ENCODE data around the gene TMIGD3. TPM values are rescaled to one million over a fixed set of nuclear protein-coding genes. Genes with fewer than 3 reads are reported as not detected.

The TMIGD3 gene
- total RNA-seq, 2 experiments from 2014 or later = 0.25 TPM; not detected in 1

DNA sequence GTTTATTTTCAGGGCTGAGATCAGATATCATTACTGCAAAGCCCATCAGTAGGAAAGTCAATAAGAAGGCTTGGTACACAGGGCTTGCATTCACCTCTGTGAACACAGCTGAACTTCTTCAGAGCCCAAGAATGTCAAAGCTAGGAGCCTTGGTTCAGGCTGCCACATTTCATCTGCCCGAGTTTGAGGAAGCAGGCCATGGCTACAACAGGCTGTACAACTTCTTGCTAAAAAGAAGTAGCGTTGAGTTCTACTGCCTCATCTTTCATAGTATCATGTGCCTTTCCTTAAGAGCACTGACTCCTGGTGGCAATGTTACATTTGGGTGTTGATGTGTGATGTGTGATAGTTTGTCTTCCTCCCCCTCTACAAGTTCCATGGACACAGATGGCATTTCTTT is 19.6 kb downstream of the TMIGD3 start:
- ChIA-PET POLR2A (no interaction called here), CTCF (interaction anchor here (2.7 kb wide), 1 partner anchor 23 kb away, joined by 10 read pairs; no protein-coding TSS in a partner anchor)

DNA sequence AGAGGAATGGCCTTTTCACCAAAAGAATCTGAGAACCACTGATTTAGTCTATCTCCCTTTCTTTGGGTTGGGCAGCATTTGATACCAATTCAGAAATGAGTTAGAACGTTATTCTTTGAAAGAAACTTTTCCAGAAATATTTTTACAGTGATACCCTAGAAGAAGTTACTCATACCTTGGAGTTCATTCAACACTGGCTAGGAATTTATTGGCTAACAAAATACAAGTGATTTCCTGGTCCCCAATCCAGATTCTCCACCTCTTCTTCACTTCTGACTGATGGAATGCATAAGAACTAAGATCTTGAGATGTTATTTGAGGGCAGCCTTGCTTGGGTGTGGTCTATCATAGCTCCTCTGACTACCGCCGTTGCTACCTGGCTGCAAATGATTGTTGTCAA is 20.3 kb downstream of the TMIGD3 start:
- ChIA-PET CTCF (interaction anchor here (1.9 to 2.7 kb wide), 2 partner anchors 24 to 264 kb away, joined by 7 to 10 read pairs; no protein-coding TSS in a partner anchor), POLR2A (no interaction called here)

DNA sequence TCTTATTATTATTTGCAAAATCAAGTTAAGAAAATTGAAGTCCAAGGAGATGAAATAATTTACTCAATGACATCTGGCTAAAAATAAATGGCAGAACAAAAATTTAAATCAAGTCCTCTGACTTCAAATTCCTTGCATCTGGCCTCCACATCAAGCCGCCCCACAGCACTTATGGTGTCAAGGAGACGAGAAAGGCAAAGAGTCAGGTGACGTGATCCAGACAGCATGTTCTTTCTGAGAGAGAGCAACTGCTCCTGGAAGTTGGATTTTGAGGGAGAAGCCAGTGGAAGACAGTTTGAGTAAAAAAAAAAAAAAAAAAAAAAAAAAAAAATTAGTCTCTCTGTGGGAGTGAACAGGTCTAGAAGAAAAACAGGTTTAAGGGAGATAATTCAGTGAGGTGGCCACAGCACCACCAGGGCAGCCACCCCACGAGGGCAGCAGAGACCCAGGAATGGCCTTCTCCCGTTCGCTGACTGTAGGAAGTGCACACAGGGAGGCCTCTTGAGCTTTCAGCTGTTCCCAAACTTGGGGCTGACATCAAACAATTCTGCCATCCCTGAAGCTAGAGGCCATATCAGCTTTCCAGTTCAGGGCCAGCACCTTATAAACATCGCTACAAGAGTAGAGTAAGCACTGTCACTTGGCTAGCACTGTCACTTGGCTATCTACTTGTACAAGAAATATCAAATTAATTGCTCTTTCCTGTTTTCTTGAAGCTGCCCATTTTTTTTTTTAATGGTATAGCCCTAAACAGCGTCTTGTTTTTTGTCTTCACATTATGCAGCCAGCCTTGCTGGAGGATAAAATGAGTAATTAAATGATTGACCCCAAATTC is 21.8 kb downstream of the TMIGD3 start:
- ChIA-PET CTCF (interaction anchor here (0.6 to 2.7 kb wide), 8 partner anchors 14 to 266 kb away, joined by 3 to 10 read pairs (median 4); partner anchors contain the start of genes ADORA3, INKA2, RAP1A and TMIGD3), POLR2A (no interaction called here)

DNA sequence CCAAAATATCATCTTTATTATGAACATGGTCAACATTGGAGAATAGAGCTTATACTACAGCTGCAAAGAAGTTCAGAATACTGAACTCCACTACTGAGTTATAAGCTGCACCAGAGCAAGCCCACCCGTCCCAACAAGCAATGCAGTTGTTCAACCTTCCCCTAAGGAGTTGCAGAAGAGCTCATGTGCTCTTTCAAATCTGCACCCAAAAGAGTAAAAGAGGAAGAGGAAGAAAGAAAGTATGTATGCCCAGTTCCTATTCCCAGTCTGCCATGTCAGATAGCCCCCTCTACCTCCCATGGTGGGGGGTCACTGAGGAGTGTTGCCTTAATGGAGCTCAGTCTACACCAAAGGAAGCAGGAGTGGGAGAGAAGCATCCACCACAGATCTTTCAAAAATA is 22.8 kb downstream of the TMIGD3 start:
- POLR2A ChIA-PET = no interaction called here

DNA sequence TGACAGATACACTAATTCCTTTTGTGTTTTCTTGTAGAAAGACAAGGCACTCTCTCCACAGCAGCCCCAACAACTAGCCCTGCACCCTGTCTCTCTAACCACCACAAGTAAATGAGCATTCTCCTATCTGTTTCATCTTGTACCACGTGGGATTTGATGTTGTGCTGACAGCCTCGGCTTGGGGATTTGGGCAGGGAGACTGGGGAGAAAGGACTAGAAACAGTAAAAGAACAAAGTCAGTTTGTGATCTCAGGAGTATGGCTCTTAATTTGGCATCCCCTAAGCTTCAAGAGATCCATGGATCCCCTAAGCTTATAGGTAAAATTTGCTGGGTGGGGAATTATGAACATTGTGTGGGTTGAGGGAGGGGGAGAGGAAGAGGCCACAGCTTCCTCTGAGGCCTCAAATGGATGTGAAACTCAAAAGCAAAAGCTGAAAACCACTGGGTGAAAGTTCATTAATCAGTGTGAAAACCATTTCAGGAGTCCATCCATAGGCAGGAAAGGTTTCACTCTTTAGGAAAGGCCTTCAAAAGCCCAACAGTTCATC is 26.6 kb downstream of the TMIGD3 start:
- CTCF ChIA-PET = interaction anchor here (1.0 to 3.5 kb wide), 5 partner anchors 21 to 293 kb away, joined by 3 to 13 read pairs (median 3); no protein-coding TSS in a partner anchor
- POLR2A ChIA-PET = interaction anchor here (1.0 kb wide), 1 partner anchor 18 kb away, joined by 3 read pairs; no protein-coding TSS in a partner anchor

More for the DNA sequence above, 22.8 kb downstream of the TMIGD3 start:
- CTCF ChIA-PET = interaction anchor here (0.6 to 1.5 kb wide), 3 partner anchors 138 to 264 kb away, joined by 3 to 4 read pairs (median 3); partner anchors contain the start of gene RAP1A

DNA sequence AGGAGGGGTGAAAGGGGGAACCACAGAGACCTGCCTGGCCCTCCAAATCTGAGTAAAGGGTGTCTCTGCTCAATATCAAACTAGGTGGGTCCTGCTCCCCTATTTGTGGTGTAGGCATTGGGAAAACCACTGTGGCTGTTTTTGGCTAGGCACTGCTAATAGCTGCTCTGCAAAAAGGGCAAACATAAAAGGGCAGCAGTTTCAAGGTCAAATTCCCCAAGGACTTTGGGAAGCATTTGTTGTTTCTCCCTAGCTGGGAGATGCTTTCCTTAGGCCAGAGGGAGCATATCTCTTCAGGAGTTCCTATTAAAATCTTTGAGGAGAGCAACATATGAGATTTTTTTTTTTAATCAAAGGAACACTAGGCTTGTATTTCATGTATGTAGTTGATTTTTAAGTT is 27.2 kb downstream of the TMIGD3 start:
- POLR2A ChIA-PET = interaction anchor here (1.0 kb wide), 1 partner anchor 19 kb away, joined by 3 read pairs; no protein-coding TSS in a partner anchor

DNA sequence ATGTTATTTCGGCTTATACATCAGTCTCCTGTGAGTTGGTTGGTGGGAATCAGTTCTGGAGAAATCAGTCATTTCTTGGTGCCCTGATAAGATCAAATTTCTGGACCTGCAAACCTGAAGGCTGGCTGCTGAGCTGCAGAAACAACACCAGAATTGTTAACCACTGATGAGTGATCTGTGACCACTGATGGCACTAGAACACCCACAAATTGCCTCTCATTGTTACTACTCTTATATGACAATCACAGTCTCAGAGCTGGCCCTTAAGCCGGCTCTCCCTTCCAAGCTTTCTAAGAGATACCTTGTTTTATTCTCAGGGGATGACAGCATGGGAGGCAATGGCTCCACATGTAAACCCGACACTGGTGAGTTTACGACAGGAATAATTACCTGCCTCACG is 27.7 kb downstream of the TMIGD3 start:
- POLR2A ChIA-PET = interaction anchor here (1.0 kb wide), 1 partner anchor 20 kb away, joined by 3 read pairs; no protein-coding TSS in a partner anchor
- CTCF ChIA-PET = interaction anchor here (1.1 to 3.5 kb wide), 6 partner anchors 15 to 271 kb away, joined by 3 to 13 read pairs (median 3); no protein-coding TSS in a partner anchor

More for the DNA sequence above, 27.2 kb downstream of the TMIGD3 start:
- CTCF ChIA-PET = interaction anchor here (1.1 to 3.5 kb wide), 5 partner anchors 22 to 271 kb away, joined by 3 to 13 read pairs (median 3); no protein-coding TSS in a partner anchor

DNA sequence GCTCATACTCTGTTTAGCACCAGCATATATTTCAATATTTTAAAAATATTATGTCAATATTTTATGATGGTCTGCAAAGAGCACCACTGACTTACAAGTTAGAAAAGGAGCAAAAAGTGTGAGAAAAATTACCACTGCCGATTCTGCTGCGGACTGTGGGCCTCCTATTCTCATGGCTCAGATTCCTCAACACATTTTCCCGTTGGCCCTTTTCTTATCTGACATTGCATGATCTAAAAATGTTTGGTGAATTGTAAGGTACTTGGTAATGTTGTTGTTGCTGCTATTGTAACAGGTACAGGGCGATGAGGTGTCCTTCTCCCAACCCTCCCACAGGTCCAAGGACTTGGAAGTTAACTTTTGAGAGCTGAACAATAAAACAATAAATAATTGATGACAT is 28.9 kb downstream of the TMIGD3 start:
- ChIA-PET POLR2A (no interaction called here), CTCF (interaction anchor here (1.3 to 3.5 kb wide), 2 partner anchors 13 to 34 kb away, joined by 3 to 13 read pairs; no protein-coding TSS in a partner anchor)

DNA sequence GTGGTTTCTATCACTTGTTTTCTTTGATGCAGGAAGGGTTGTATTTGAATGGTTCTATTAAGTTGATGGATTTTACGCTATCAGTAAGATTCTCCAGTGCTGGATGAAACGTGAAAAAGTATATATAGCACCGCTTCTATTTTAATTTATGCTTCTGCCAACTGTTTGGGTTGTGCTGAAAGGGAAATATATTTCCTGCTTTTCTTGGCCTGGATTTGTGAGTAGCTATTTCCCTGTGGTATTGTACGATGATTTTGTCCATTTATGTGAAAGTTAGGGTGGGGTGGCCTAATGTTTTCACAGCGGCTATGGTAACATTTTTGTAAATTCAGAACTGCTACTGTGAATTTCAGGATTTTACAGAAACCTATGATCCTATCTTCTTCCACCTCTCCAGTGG is 29.3 kb downstream of the TMIGD3 start:
- CTCF ChIA-PET = interaction anchor here (3.5 kb wide), 1 partner anchor 34 kb away, joined by 13 read pairs; no protein-coding TSS in a partner anchor
- POLR2A ChIA-PET = no interaction called here

DNA sequence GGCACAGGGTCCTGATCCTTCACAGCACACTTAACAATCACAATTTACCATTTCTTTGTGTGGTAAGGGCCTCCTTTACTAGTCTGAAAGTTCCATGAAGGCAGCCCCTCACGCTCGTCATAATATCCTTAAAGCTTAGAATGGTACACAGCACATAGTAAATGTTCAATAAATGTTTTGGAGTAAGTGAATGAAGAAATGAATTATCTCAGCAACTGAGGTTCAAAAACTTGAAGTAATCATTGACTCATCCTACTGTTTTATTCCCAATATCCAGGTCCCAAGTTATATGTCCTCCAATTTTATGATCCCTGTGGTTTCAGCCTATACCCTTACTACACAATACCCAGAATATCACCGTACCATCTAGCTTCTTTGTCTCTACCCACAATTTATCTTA is 31.9 kb downstream of the TMIGD3 start:
- POLR2A ChIA-PET = interaction anchor here (0.6 kb wide), 1 partner anchor 80 kb away, joined by 5 read pairs; no protein-coding TSS in a partner anchor
- CTCF ChIA-PET = interaction anchor here (1.0 to 1.8 kb wide), 3 partner anchors 19 to 284 kb away, joined by 3 to 4 read pairs (median 4); no protein-coding TSS in a partner anchor

DNA sequence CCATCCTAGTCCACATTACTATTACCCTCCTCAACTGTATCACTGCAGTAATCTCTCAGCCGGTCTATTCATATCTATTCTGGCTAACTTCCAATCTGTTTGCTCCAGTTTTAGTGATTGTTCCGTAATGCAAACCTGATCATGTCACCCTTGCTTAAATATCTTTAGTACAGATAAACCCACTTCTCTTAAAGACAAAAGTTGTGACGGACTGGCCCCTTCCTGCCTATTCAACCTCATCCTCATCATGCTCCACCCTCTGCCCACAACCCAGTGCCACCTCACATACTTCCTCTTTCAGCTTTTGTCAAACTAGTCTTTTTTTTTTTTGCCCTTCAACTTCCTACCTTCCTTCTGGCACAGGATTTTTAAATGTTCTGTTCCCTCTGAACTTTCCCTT is 32.4 kb downstream of the TMIGD3 start:
- ChIA-PET POLR2A (interaction anchor here (0.6 kb wide), 1 partner anchor 80 kb away, joined by 5 read pairs; no protein-coding TSS in a partner anchor), CTCF (interaction anchor here (1.1 to 1.8 kb wide), 2 partner anchors 18 to 284 kb away, joined by 4 read pairs; no protein-coding TSS in a partner anchor)

DNA sequence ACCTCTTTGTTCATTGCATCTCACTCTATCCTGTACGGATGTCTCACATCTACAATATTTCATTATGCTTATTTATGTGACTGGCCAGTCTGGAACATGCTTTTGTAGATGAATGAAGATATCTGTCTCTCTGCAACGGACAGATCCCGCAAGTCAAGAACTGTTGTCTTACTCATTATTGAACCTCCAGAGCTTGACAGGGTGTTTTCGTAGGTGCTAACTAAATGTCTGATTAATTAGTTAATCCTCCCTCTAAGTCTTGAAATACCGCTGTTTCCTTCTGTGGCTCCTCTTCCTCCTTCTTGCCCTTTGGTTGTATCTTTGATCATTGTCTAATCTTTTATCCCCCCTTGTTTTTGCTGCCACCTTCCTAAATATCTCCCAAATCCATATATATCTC is 32.8 kb downstream of the TMIGD3 start:
- ChIA-PET POLR2A (no interaction called here), CTCF (interaction anchor here (1.1 to 1.8 kb wide), 2 partner anchors 18 to 284 kb away, joined by 4 read pairs; no protein-coding TSS in a partner anchor)

DNA sequence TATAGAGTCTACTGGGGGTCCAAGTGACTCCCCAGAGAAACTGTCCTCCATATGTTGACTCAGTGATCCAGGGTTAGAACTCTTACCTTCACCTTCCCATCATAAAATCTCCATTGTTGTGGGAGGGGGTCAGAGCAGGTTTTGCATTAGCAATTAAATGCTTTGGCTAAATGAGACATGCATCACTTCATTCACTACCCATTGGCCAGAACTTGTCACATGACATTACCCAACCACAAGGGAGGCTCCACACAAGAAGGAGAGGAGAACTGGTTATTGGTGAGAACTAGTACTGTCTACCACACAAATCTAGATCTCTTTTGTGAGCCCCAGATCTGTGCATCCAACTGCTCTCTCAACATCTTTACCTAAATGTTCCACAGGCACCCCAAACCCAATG is 33.9 kb downstream of the TMIGD3 start:
- CTCF ChIA-PET = interaction anchor here (0.6 to 0.7 kb wide), 2 partner anchors 99 to 444 kb away, joined by 3 to 4 read pairs; no protein-coding TSS in a partner anchor
- POLR2A ChIA-PET = no interaction called here

DNA sequence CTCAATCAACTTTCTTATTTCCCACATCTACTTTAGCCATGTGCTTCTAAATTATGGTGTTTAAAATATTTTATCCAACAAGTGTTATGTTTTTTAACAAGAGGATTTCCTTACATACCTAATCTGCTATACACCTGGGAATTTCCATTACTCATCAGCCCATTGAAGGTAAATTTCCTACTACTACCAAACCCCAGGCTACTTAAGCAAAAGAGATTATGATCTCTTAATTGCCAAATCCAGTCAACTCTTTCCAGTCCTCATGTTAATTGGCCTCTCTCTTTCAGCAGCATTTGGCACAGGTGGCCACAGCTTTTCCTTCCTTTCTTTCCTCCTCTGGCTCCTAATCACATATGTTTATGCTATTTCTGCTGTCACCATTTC is 34.7 kb downstream of the TMIGD3 start:
- CTCF ChIA-PET = no interaction called here
- POLR2A ChIA-PET = no interaction called here

DNA sequence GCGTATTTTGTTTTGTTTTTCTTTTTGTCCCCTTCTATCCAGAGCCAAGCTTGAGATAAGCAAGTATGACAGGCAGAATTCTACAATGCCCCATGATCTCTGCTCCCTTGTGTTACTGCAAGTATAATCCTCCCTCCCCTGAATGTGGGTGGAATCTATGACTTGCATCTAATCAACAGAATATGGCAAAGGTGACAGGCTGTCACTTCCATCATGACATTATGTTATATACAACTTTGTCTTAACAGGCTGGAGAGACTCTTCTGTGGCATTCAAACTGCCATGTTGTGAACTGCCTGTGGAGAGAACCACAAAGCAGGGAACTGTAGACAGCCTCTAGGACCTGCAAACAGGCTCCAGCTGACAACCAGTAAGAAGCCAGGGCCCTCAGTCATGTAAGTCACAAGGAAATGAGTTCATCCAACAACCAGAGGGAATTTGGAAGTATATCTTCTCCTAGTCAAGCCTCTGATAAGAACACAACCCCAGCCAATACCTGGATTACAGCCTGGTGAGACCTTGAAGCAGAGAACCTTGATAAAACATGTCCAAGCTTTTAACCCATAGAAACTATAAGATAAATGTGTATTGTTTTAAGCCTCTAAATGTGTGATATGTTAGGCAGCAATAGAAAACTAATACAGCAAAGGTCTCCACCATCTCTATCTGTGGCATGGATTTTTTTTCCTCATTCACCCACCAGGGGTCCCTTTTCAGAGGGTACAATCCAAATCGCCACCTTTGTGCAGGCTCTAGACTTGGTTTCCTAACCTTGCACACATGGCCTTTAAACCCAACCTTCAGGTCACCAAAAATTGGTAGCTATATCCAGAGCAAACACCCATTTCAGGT is 35.3 kb downstream of the TMIGD3 start:
- CTCF ChIA-PET = interaction anchor here (1.2 kb wide), 1 partner anchor 14 kb away, joined by 3 read pairs; no protein-coding TSS in a partner anchor

DNA sequence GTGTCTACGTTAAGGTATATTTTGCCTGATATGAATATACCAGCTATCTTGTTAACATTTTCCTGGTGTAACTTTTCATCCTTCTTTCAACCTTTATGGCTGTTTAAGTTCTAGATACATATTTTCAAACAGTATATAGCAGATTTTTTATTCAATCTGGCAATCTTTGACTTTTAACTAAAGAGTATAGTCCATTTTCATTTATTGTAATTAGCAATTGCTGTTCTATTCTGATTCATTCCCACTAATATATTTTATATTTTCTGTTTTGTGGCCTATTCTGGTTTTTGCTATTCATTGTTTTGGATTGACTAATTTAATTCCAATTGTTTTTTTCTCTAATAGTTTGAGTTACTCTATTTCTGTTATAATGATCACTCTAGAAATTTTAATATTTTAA is 37.0 kb downstream of the TMIGD3 start:
- ChIA-PET CTCF (no interaction called here), POLR2A (no interaction called here)

More for the DNA sequence above, 35.3 kb downstream of the TMIGD3 start:
- POLR2A ChIA-PET = no interaction called here

DNA sequence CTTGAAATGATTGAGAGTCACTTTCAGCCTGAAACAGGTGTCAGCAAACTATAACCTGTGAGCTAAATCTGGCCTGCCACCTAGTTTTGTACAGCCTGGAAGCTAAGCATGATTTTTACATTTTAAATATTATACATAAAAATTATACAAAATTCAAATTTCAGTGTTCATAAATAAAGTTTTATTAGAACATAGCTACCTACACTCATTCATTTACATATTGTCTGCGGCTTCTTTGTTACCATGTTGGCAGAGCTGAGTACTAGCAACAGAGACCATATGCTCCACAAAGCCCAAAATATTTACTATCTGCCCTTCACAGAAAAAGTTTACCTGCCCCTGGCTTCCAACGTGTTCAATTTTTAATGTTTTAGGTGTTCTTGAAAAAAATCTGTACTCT is 37.7 kb downstream of the TMIGD3 start:
- ChIA-PET CTCF (no interaction called here), POLR2A (no interaction called here)

DNA sequence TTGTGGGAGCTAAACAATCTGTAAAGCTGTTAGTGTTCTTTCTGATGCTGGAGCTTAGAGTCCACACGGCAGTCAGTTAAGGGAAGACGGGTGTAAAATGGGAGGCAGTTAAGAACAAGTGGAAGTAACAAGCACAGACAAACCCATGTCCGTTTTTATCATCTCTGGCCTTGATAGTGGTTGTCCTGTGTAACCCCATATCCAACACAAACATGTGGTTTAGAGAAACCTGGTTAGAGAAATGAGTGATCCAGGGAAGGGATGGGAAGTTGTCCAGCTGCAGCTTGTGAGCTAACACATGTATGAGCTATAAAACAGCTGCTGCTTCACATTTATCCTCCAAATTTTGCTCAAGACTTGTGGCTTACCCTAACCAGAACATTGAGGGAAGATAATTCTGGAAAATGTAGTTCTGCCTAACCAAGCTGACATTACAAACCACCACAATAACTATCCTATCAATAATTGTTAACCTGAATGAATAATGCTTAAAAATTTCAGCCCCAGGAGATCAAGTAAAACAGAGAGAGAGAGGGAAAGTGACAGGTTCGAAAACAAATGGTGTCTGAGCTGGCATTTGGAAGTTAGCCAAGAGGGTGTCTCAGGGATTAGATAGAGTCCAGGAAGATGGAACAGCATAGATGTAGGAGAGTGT is 40.3 kb downstream of the TMIGD3 start:
- ChIA-PET CTCF (interaction anchor here (0.5 to 1.1 kb wide), 2 partner anchors 225 to 307 kb away, joined by 3 read pairs; no protein-coding TSS in a partner anchor), POLR2A (interaction anchor here (1.2 kb wide), 1 partner anchor 15 kb away, joined by 4 read pairs; no protein-coding TSS in a partner anchor)

All from activated CD8-positive, alpha-beta memory T cell treated with anti-CD3 and anti-CD28 coated beads for 36 hours (primary cell).